HCT116 (cell line): ENCODE results near the gene SLC22A6. TPM values are rescaled to one million over a fixed set of nuclear protein-coding genes. Genes with fewer than 3 reads are reported as not detected.

Experiments used
- ATAC-seq: fragments of 200-7000 bp; cut with Tn5 transposase; 2 replicates; pipeline ENCODE4 v1.9.1; 2020; ENCODE audit warnings: mild to moderate bottlenecking, moderate library complexity
- BruUV-seq: library from RNA; stranded (reverse); fragments of 400-500 nt; replicated peaks from 2 replicates; lab custom pipeline; 2021; lab: Mats Ljungman, UMichigan
- CTCF ChIA-PET: fragments of 300-600 bp; sonication (Branson Sonifier 250); formaldehyde crosslinking; loops from one replicate; lab custom pipeline; 2021; ENCODE audit warnings: antibody characterized with exemption; lab: Charles Lee
- POLR2A ChIA-PET: fragments of 300-600, 350-600 bp; sonication (Branson Sonifier 250); formaldehyde crosslinking; loops from one replicate; lab custom pipeline; 2021; ENCODE audit warnings: antibody characterized with exemption; lab: Charles Lee
- RAD21 ChIA-PET, 2 experiments: fragments of 300-600 bp; sonication (Branson Sonifier 250); formaldehyde crosslinking; loops; one replicate each; lab custom pipeline; 2023; ENCODE audit warnings: low total read pairs in 2 of 2; ENCODE audit not compliant: uncharacterized antibody in 2 of 2, unreplicated experiment in 2 of 2, low non-redundant PET in 1 of 2; lab: Charles Lee
- DNase-seq: peaks from one replicate; pipeline ENCODE4 v3.0.0-alpha.2; 2010; ENCODE audit warnings: low read depth, low spot score
- H2AFZ ChIP-seq: fragments of 200-600 bp; shearing (Covaris generic), sonication (generic); 2 replicates; pipeline ENCODE4 v1.6.1; 2017; ENCODE audit warnings: low read depth, mixed run types, mixed read lengths, antibody characterized with exemption, low read length; ENCODE audit not compliant: poor library complexity, severe bottlenecking
- H3K27ac ChIP-seq: 2 replicates; pipeline ENCODE4 v1.5.1; 2012; ENCODE audit warnings: low read depth, low read length
- H3K27me3 ChIP-seq: fragments of 200-600 bp; sonication (generic); 2 replicates; pipeline ENCODE4 v1.6.1; 2016; ENCODE audit warnings: mixed run types, low read length, mixed read lengths; ENCODE audit not compliant: insufficient read depth
- H3K36me3 ChIP-seq, 2 experiments: fragments of 200-500 bp in 1 of 2; fragments of 200-600 bp in 1 of 2; sonication (Bioruptor generic) in 1 of 2; sonication (generic) in 1 of 2; 2 replicates each; pipeline versions ENCODE4 v1.5.1 to v1.6.1; 2014 to 2016; ENCODE audit warnings: low read length in 2 of 2, inconsistent platforms in 1 of 2, mixed read lengths in 1 of 2, mixed run types in 1 of 2; ENCODE audit not compliant: insufficient read depth in 2 of 2, control insufficient read depth in 1 of 2
- H3K4me1 ChIP-seq, 2 experiments: fragments of 200-600 bp in 1 of 2; sonication (generic) in 1 of 2; 2 replicates each; pipeline versions ENCODE4 v1.5.1 to v1.6.1; 2012 to 2017; ENCODE audit warnings: low read length in 2 of 2, inconsistent platforms in 1 of 2, mild to moderate bottlenecking in 1 of 2, mixed read lengths in 1 of 2, mixed run types in 1 of 2, moderate library complexity in 1 of 2; ENCODE audit not compliant: insufficient read depth in 2 of 2, control insufficient read depth in 1 of 2
- H3K4me2 ChIP-seq: fragments of 200-600 bp; sonication (generic); 2 replicates; pipeline ENCODE4 v1.6.1; 2017; ENCODE audit warnings: mixed run types, low read length, mixed read lengths
- H3K4me3 ChIP-seq, 2 experiments: fragments of 200-600 bp in 1 of 2; sonication (generic) in 1 of 2; replicated peaks in 1 of 2; 2 replicates each; pipeline ENCODE4 v1.5.1; 2011 to 2016; ENCODE audit warnings: low read length in 2 of 2, control low read depth in 1 of 2, low read depth in 1 of 2, mild to moderate bottlenecking in 1 of 2, mixed read lengths in 1 of 2, mixed run types in 1 of 2
- H3K79me2 ChIP-seq: fragments of 200-600 bp; sonication (generic); 2 replicates; pipeline ENCODE4 v1.6.1; 2017; ENCODE audit warnings: mild to moderate bottlenecking, mixed run types, low read length, moderate library complexity, mixed read lengths; ENCODE audit not compliant: insufficient read depth
- H3K9ac ChIP-seq: fragments of 200-600 bp; sonication (generic); 2 replicates; pipeline ENCODE4 v1.6.1; 2016; ENCODE audit warnings: low read length, mixed read lengths
- H3K9me2 ChIP-seq: fragments of 200-600 bp; sonication (generic), shearing (Covaris generic); 2 replicates; pipeline ENCODE4 v1.6.1; 2017; ENCODE audit warnings: mixed run types, mild to moderate bottlenecking, moderate library complexity; ENCODE audit not compliant: insufficient read depth
- H3K9me3 ChIP-seq, 2 experiments: fragments of 200-500 bp in 1 of 2; fragments of 200-600 bp in 1 of 2; sonication (Bioruptor generic) in 1 of 2; sonication (generic) in 1 of 2; 2 replicates each; pipeline ENCODE4 v1.6.1; 2014 to 2017; ENCODE audit warnings: low read length in 2 of 2, mixed read lengths in 2 of 2, inconsistent platforms in 1 of 2, low read depth in 1 of 2, mild to moderate bottlenecking in 1 of 2, mixed run types in 1 of 2, moderate library complexity in 1 of 2; ENCODE audit not compliant: control insufficient read depth in 1 of 2, insufficient read depth in 1 of 2
- H4K20me1 ChIP-seq: fragments of 200-600 bp; sonication (generic), shearing (Covaris generic); 2 replicates; pipeline ENCODE4 v1.6.1; 2017; ENCODE audit warnings: mixed run types, mild to moderate bottlenecking, moderate library complexity; ENCODE audit not compliant: insufficient read depth
- CEBPB ChIP-seq: IDR thresholded peaks from 2 replicates; pipeline ENCODE4 v1.6.1; 2012; ENCODE audit warnings: low read depth
- CTCF ChIP-seq, 3 experiments: fragments of 200-600 bp in 1 of 3; sonication (generic) in 1 of 3; IDR thresholded peaks in 2 of 3; conservative IDR thresholded peaks in 1 of 3; 2 replicates each; pipeline ENCODE4 v1.5.1; 2012 to 2017; ENCODE audit warnings: low read depth in 2 of 3, low read length in 2 of 3, antibody characterized with exemption in 1 of 3, borderline replicate concordance in 1 of 3, control low read depth in 1 of 3, mild to moderate bottlenecking in 1 of 3, mixed read lengths in 1 of 3, mixed run types in 1 of 3, moderate library complexity in 1 of 3; ENCODE audit not compliant: insufficient read depth in 1 of 3
- EGR1 ChIP-seq: IDR thresholded peaks from 2 replicates; pipeline ENCODE4 v1.6.1; 2012; ENCODE audit warnings: low read depth
- RAD21 ChIP-seq: IDR thresholded peaks from 2 replicates; pipeline ENCODE4 v1.6.1; 2012; ENCODE audit warnings: low read depth, mild to moderate bottlenecking
- SRF ChIP-seq: IDR thresholded peaks from 2 replicates; pipeline ENCODE4 v1.6.1; 2012; ENCODE audit warnings: low read depth
- TCF7L2 ChIP-seq: IDR thresholded peaks from 2 replicates; pipeline ENCODE4 v1.7.0; 2011; ENCODE audit warnings: borderline replicate concordance, inconsistent platforms; ENCODE audit not compliant: insufficient read depth, insufficient read length; ENCODE audit errors: extremely low read depth
- YY1 ChIP-seq: IDR thresholded peaks from 2 replicates; pipeline ENCODE4 v1.6.1; 2011; ENCODE audit warnings: low read length, low read depth, moderate library complexity, mild to moderate bottlenecking; ENCODE audit not compliant: insufficient replicate concordance; ENCODE audit errors: extremely low read depth
- ZBTB33 ChIP-seq: IDR thresholded peaks from 2 replicates; pipeline ENCODE4 v1.6.1; 2011; ENCODE audit warnings: mild to moderate bottlenecking, low read length, moderate library complexity; ENCODE audit not compliant: insufficient replicate concordance; ENCODE audit errors: extremely low read depth
- intact Hi-C: fragments of 100-400 bp; cut with micrococcal nuclease; formaldehyde crosslinking; loops from 2 replicates; pipeline ENCODE4 v1.10.0; 2022
- total RNA-seq: library from RNA; stranded (reverse); gene quantifications from one replicate; pipeline ENCODE4 v1.2.1, GENCODE V29; 2021; ENCODE audit not compliant: unreplicated experiment

The SLC22A6 gene
- total RNA-seq, 1 experiment from 2014 or later, result not detected

- RAD21 ChIA-PET, result no interaction called here
- TF ChIP-seq EGR1, result no peak
- TF ChIP-seq RAD21, result no peak
- TF ChIP-seq CEBPB, result no peak
- no peak for TF ChIP-seq CTCF (IDR thresholded peaks at IDR 0.05 in 2 of 3, conservative IDR thresholded peaks at IDR 0.05 in 1 of 3; ENCODE audit: borderline replicate concordance in 1 of 3, insufficient read depth in 1 of 3, low read depth in 2 of 3, low read length in 2 of 3)
- TF ChIP-seq ZBTB33, result no peak
- TF ChIP-seq YY1, result no peak
- no peak for TF ChIP-seq TCF7L2
- no peak for TF ChIP-seq SRF
Measured at GRCh38 chr11:62959422-62959980, 25.3 kb downstream of the SLC22A6 start.

More at GRCh38 chr11:62959422-62959980, 25.3 kb downstream of the SLC22A6 start:
- Histone ChIP-seq H3K27ac (no peak overlapping the region), H3K27me3 (no peaks in the 10 kb centered on the region), H3K36me3 (no peaks in the 10 kb centered on the region), H3K9me2 (no peaks in the 10 kb centered on the region), H3K4me2 (no peak overlapping the region), H3K79me2 (no peaks in the 10 kb centered on the region), H4K20me1 (no peaks in the 10 kb centered on the region), H3K4me1 (no peaks in the 10 kb centered on the region), H3K9me3 (no peaks in the 10 kb centered on the region), H2AFZ (no peak overlapping the region), H3K9ac (no peak overlapping the region), H3K4me3 (no peak overlapping the region)
- DNase-seq, result no peak
- no peak for ATAC-seq
- POLR2A ChIA-PET, result no interaction called here
- CTCF ChIA-PET, result interaction anchor here (1.2 to 1.3 kb wide), 2 partner anchors 16 kb away, joined by 3 to 5 read pairs; no protein-coding TSS in a partner anchor
- no TSS peak for BruUV-seq
- intact Hi-C loops, result no loop called here
